IMR-90 (cell line): ENCODE results near the gene ACSM6. TPM values are rescaled to one million over a fixed set of nuclear protein-coding genes. Genes with fewer than 3 reads are reported as not detected.

ENCODE experiments used
- ATAC-seq: fragments of 200-7000 bp; cut with Tn5 transposase; 2 replicates; pipeline ENCODE4 v1.9.1; 2020; ENCODE audit warnings: low read depth, mild to moderate bottlenecking, moderate library complexity
- BruUV-seq: library from RNA; stranded (reverse); fragments of 400-500 nt; replicated peaks from 2 replicates; lab custom pipeline; 2021; lab: Mats Ljungman, UMichigan
- CTCF ChIA-PET: fragments of 300-600 bp; formaldehyde crosslinking; extraction: SDS; loops from one replicate; lab custom pipeline; 2021; ENCODE audit warnings: antibody characterized with exemption; lab: Yijun Ruan, JAX
- POLR2A ChIA-PET: fragments of 300-600 bp; sonication (Branson Sonifier 250); formaldehyde crosslinking; loops from one replicate; lab custom pipeline; 2022; ENCODE audit warnings: antibody characterized with exemption; ENCODE audit not compliant: unreplicated experiment; lab: Charles Lee
- DNase-seq: peaks from one replicate; pipeline ENCODE4 v3.0.0; 2013
- H2AFZ ChIP-seq: replicated peaks from 2 replicates; pipeline ENCODE3; 2013; ENCODE audit warnings: low read length, mild to moderate bottlenecking; ENCODE audit not compliant: poor library complexity
- H2AK5ac ChIP-seq: 2 replicates; pipeline ENCODE4 v1.6.1; 2013; ENCODE audit warnings: low read depth, low read length, inconsistent platforms
- H2AK9ac ChIP-seq: replicated peaks from 2 replicates; pipeline ENCODE3; 2013; ENCODE audit warnings: mild to moderate bottlenecking, low read depth, low read length, moderate library complexity; ENCODE audit not compliant: poor library complexity
- H2BK120ac ChIP-seq: 2 replicates; pipeline ENCODE4 v1.6.1; 2013; ENCODE audit warnings: low read depth, low read length, inconsistent platforms
- H2BK15ac ChIP-seq: 3 replicates; pipeline ENCODE4 v1.6.1; 2013; ENCODE audit warnings: low read depth, low read length, inconsistent platforms
- H2BK20ac ChIP-seq: 2 replicates; pipeline ENCODE4 v1.6.1; 2013; ENCODE audit warnings: low read depth, mild to moderate bottlenecking, inconsistent platforms, low read length, moderate library complexity
- H2BK5ac ChIP-seq: 2 replicates; pipeline ENCODE4 v1.6.1; 2013; ENCODE audit warnings: mild to moderate bottlenecking, low read depth, low read length, inconsistent platforms; ENCODE audit not compliant: poor library complexity, severe bottlenecking
- H3K14ac ChIP-seq: replicated peaks from 2 replicates; pipeline ENCODE4 v1.6.1; 2013; ENCODE audit warnings: low read depth, low read length, inconsistent platforms
- H3K18ac ChIP-seq: 2 replicates; pipeline ENCODE4 v1.6.1; 2013; ENCODE audit warnings: low read depth, low read length, control low read depth
- H3K23ac ChIP-seq: 2 replicates; pipeline ENCODE4 v1.6.1; 2013; ENCODE audit warnings: low read depth, low read length, inconsistent platforms
- H3K27ac ChIP-seq: 2 replicates; pipeline ENCODE4 v1.5.1; 2013; ENCODE audit warnings: mild to moderate bottlenecking, control low read depth, low read length; ENCODE audit not compliant: insufficient read depth
- H3K27me3 ChIP-seq: 2 replicates; pipeline ENCODE4 v1.6.1; 2013; ENCODE audit warnings: low read length; ENCODE audit not compliant: control insufficient read depth, insufficient read depth
- H3K36me3 ChIP-seq: 2 replicates; pipeline ENCODE4 v1.6.1; 2013; ENCODE audit warnings: low read length, mixed read lengths; ENCODE audit not compliant: control insufficient read depth, insufficient read depth
- H3K4ac ChIP-seq: 2 replicates; pipeline ENCODE4 v1.6.1; 2013; ENCODE audit warnings: low read depth, low read length, inconsistent platforms
- H3K4me1 ChIP-seq: 2 replicates; pipeline ENCODE4 v1.6.1; 2013; ENCODE audit warnings: low read length, mixed read lengths; ENCODE audit not compliant: control insufficient read depth, insufficient read depth
- H3K4me2 ChIP-seq: 2 replicates; pipeline ENCODE4 v1.6.1; 2013; ENCODE audit warnings: low read depth, mild to moderate bottlenecking, control low read depth, low read length, moderate library complexity
- H3K4me3 ChIP-seq: 2 replicates; pipeline ENCODE4 v1.5.1; 2013; ENCODE audit warnings: low read depth, mild to moderate bottlenecking, control low read depth, low read length, moderate library complexity; ENCODE audit not compliant: insufficient read depth
- H3K56ac ChIP-seq: 2 replicates; pipeline ENCODE4 v1.6.1; 2013; ENCODE audit warnings: low read length, inconsistent platforms; ENCODE audit not compliant: insufficient read depth; ENCODE audit errors: extremely low read depth
- H3K79me1 ChIP-seq, 2 experiments: 2 replicates each; pipeline ENCODE4 v1.6.1; 2013; ENCODE audit warnings: low read length in 2 of 2, inconsistent platforms in 1 of 2, low read depth in 1 of 2
- H3K9ac ChIP-seq: 2 replicates; pipeline ENCODE4 v1.6.1; 2013; ENCODE audit warnings: low read depth, low read length, control low read depth
- H3K9me1 ChIP-seq: 2 replicates; pipeline ENCODE4 v1.6.1; 2013; ENCODE audit warnings: low read length, inconsistent platforms; ENCODE audit not compliant: insufficient read depth
- H3K9me3 ChIP-seq: 2 replicates; pipeline ENCODE4 v1.6.1; 2013; ENCODE audit warnings: low read length; ENCODE audit not compliant: control insufficient read depth, insufficient read depth
- H4K20me1 ChIP-seq: 2 replicates; pipeline ENCODE4 v1.6.1; 2013; ENCODE audit warnings: low read length, inconsistent platforms; ENCODE audit not compliant: insufficient read depth
- H4K5ac ChIP-seq: 2 replicates; pipeline ENCODE4 v1.6.1; 2013; ENCODE audit warnings: mild to moderate bottlenecking, low read depth, low read length, control low read depth
- H4K8ac ChIP-seq, 2 experiments: 2 replicates each; pipeline ENCODE4 v1.6.1; 2013; ENCODE audit warnings: low read depth in 2 of 2, low read length in 2 of 2, control low read depth in 1 of 2, inconsistent platforms in 1 of 2
- H4K91ac ChIP-seq: 2 replicates; pipeline ENCODE4 v1.6.1; 2013; ENCODE audit warnings: low read depth, low read length, inconsistent platforms; ENCODE audit not compliant: insufficient read depth
- BHLHE40 ChIP-seq: fragments of 150-350 bp; IDR thresholded peaks from 2 replicates; pipeline ENCODE4 v1.6.1; 2016; ENCODE audit warnings: mild to moderate bottlenecking, low read depth, low read length
- CEBPB ChIP-seq: IDR thresholded peaks from 2 replicates; pipeline ENCODE4 v1.6.1; 2012; ENCODE audit warnings: low read depth, low read length, improper control_type of control experiment
- CHD1 ChIP-seq: IDR thresholded peaks from 2 replicates; pipeline ENCODE4 v1.6.1; 2012; ENCODE audit warnings: low read depth, low read length, improper control_type of control experiment
- ELK1 ChIP-seq: fragments of 150-350 bp; IDR thresholded peaks from 2 replicates; pipeline ENCODE4 v1.6.1; 2016; ENCODE audit warnings: low read depth, mild to moderate bottlenecking, low read length, moderate library complexity, borderline replicate concordance
- FOS ChIP-seq: fragments of 150-350 bp; IDR thresholded peaks from 2 replicates; pipeline ENCODE4 v1.6.1; 2016; ENCODE audit warnings: low read depth, low read length
- MAFK ChIP-seq: IDR thresholded peaks from 2 replicates; pipeline ENCODE4 v1.6.1; 2012; ENCODE audit warnings: low read depth, low read length, improper control_type of control experiment
- MAZ ChIP-seq: IDR thresholded peaks from 2 replicates; pipeline ENCODE4 v1.6.1; 2012; ENCODE audit warnings: low read depth, mild to moderate bottlenecking, low read length, improper control_type of control experiment, moderate library complexity, borderline replicate concordance
- MXI1 ChIP-seq: IDR thresholded peaks from 2 replicates; pipeline ENCODE4 v1.6.1; 2012; ENCODE audit warnings: low read depth, mild to moderate bottlenecking, low read length, moderate library complexity, borderline replicate concordance
- NFE2L2 ChIP-seq: fragments of 150-350 bp; IDR thresholded peaks from 2 replicates; pipeline ENCODE4 v1.6.1; 2016; ENCODE audit warnings: low read depth, mild to moderate bottlenecking, low read length
- POLR2A ChIP-seq: IDR thresholded peaks from 2 replicates; pipeline ENCODE4 v1.6.1; 2012; ENCODE audit warnings: mild to moderate bottlenecking, low read depth, low read length
- RAD21 ChIP-seq: IDR thresholded peaks from 2 replicates; pipeline ENCODE4 v1.6.1; 2012; ENCODE audit warnings: low read length, improper control_type of control experiment
- RCOR1 ChIP-seq: IDR thresholded peaks from 2 replicates; pipeline ENCODE4 v1.6.1; 2012; ENCODE audit warnings: mild to moderate bottlenecking, low read length, improper control_type of control experiment; ENCODE audit not compliant: insufficient replicate concordance
- RFX5 ChIP-seq: IDR thresholded peaks from 2 replicates; pipeline ENCODE4 v1.8.0; 2012; ENCODE audit warnings: low read depth, mild to moderate bottlenecking, low read length, moderate library complexity
- SMC3 ChIP-seq: fragments of 150-350 bp; IDR thresholded peaks from 2 replicates; pipeline ENCODE4 v1.6.1; 2016; ENCODE audit warnings: low read depth, mild to moderate bottlenecking, antibody characterized with exemption, low read length, moderate library complexity
- USF2 ChIP-seq: fragments of 150-350 bp; IDR thresholded peaks from 2 replicates; pipeline ENCODE4 v1.6.1; 2017; ENCODE audit warnings: mild to moderate bottlenecking, antibody characterized with exemption, low read length, low read depth
- WGBS, 2 experiments: methylation state at CpG; one replicate each; pipeline versions ENCODE4 v1.1.5 to v1.1.7; 2013; ENCODE audit warnings: missing lambda C conversion rate in 2 of 2; ENCODE audit not compliant: insufficient read length in 1 of 2; ENCODE audit errors: extremely low coverage in 2 of 2; 5-methylcytosine and 5-hydroxymethylcytosine counted together
- dilution Hi-C: fragments of 300-500 bp; cut with HindIII; formaldehyde crosslinking; loops from one replicate; pipeline ENCODE4 v1.14.3; 2018; ENCODE audit warnings: low sequenced_read_pairs; ENCODE audit not compliant: unreplicated experiment
- in situ Hi-C: fragments of 300-500 bp; cut with MboI; formaldehyde crosslinking; loops from 3 replicates; pipeline ENCODE4 v1.14.3; 2019; ENCODE audit warnings: low sequenced_read_pairs, inconsistent platforms, mixed read lengths
- intact Hi-C: fragments of 100-400 bp; cut with micrococcal nuclease; formaldehyde crosslinking; loops from 2 replicates; pipeline ENCODE4 v1.10.0; 2022
- polyA plus RNA-seq, 3 experiments: library from polyadenylated mRNA; depleted of rRNA; stranded (reverse); fragments of >200 nt; gene quantifications; 2 replicates each; pipeline ENCODE4 v1.2.3, GENCODE V29; 2012; ENCODE audit warnings: low replicate concordance in 1 of 3
- total RNA-seq: library from RNA; depleted of rRNA; stranded (reverse); fragments of >200 nt; gene quantifications from 2 replicates; pipeline ENCODE4 v1.2.3, GENCODE V29; 2012
- TF ChIP-seq, protein P1 (sequence below): conservative IDR thresholded peaks from 2 replicates; pipeline ENCODE4 v1.5.1; 2012; ENCODE audit warnings: mild to moderate bottlenecking, low read depth, low read length, improper control_type of control experiment

Gene ACSM6
- total and polyA plus RNA-seq, 2 of the 4 experiments (the other 2 are of a cell fraction), result not detected

GRCh38 chr10:95178797-95179196 is 15.2 kb upstream of the ACSM6 start:
- Histone ChIP-seq H3K9me1 (no peaks in the 10 kb centered on the region), H2AK9ac (no peak overlapping the region), H3K4me3 (no peak overlapping the region), H3K9ac (no peak overlapping the region), H3K4ac (no peak overlapping the region), H4K20me1 (no peaks in the 10 kb centered on the region), H3K23ac (no peak overlapping the region), H3K56ac (no peak overlapping the region), H2AFZ (no peak overlapping the region), H2BK20ac (no peak overlapping the region), H3K79me1 (no peaks in the 10 kb centered on the region), H3K27me3 (no peaks in the 10 kb centered on the region), H3K4me2 (no peak overlapping the region), H4K8ac (no peak overlapping the region), H2BK15ac (no peak overlapping the region), H3K36me3 (no peaks in the 10 kb centered on the region), H3K4me1 (no peaks in the 10 kb centered on the region), H3K9me3 (no peaks in the 10 kb centered on the region), H3K18ac (no peak overlapping the region), H2BK5ac (no peak overlapping the region), H3K27ac (no peak overlapping the region), H4K91ac (no peak overlapping the region), H2BK120ac (no peak overlapping the region), H4K5ac (no peak overlapping the region), H3K14ac (no peak overlapping the region), H2AK5ac (no peak overlapping the region)
- ATAC-seq (no peak), DNase-seq (no peak)
- POLR2A ChIA-PET, result no interaction called here
- CTCF ChIA-PET, result no interaction called here
- TF ChIP-seq RAD21 (no peak), USF2 (no peak), RFX5 (no peak), SMC3 (no peak), MAZ (no peak), MAFK (no peak), ELK1 (no peak), NFE2L2 (no peak), MXI1 (no peak), CHD1 (no peak), FOS (no peak), POLR2A (no peak), CEBPB (no peak), BHLHE40 (no peak), RCOR1 (no peak)
- TF ChIP-seq, protein P1, sequence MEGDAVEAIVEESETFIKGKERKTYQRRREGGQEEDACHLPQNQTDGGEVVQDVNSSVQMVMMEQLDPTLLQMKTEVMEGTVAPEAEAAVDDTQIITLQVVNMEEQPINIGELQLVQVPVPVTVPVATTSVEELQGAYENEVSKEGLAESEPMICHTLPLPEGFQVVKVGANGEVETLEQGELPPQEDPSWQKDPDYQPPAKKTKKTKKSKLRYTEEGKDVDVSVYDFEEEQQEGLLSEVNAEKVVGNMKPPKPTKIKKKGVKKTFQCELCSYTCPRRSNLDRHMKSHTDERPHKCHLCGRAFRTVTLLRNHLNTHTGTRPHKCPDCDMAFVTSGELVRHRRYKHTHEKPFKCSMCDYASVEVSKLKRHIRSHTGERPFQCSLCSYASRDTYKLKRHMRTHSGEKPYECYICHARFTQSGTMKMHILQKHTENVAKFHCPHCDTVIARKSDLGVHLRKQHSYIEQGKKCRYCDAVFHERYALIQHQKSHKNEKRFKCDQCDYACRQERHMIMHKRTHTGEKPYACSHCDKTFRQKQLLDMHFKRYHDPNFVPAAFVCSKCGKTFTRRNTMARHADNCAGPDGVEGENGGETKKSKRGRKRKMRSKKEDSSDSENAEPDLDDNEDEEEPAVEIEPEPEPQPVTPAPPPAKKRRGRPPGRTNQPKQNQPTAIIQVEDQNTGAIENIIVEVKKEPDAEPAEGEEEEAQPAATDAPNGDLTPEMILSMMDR, result no peak
- intact Hi-C loops, result no loop called here
- in situ Hi-C loops, result no loop called here
- no TSS peak for BruUV-seq
- no CpG with 5 or more reads among the region's 1 CpG for WGBS, 2 experiments
- dilution Hi-C loops, result no loop called here
